NB4 (cell line): ENCODE data around the gene MAP4K4.

ENCODE experiments used
- DNase-seq: peaks from one replicate; pipeline ENCODE4 v3.0.0; 2010; ENCODE audit warnings: low read depth
- H3K4me3 ChIP-seq: one replicate; pipeline ENCODE4 v1.5.1; 2011; ENCODE audit warnings: mild to moderate bottlenecking, low read depth, low read length, moderate library complexity
- MAX ChIP-seq: IDR thresholded peaks from 2 replicates; pipeline ENCODE4 v1.6.1; 2011; ENCODE audit warnings: low read depth, low read length
- MYC ChIP-seq: IDR thresholded peaks from 2 replicates; pipeline ENCODE4 v1.6.1; 2011; ENCODE audit warnings: low read depth, low read length
- POLR2A ChIP-seq: IDR thresholded peaks from 2 replicates; pipeline ENCODE4 v1.6.1; 2011; ENCODE audit warnings: mild to moderate bottlenecking; ENCODE audit not compliant: insufficient read length; ENCODE audit errors: extremely low read depth
- TF ChIP-seq, protein P1 (sequence below): IDR thresholded peaks from one replicate; pipeline ENCODE4 v1.5.1; 2012; ENCODE audit warnings: low read depth, low read length

MAP4K4 gene

GRCh38 chr2:101706121-101706818, 8.8 kb downstream of the MAP4K4 start:
- H3K4me3 ChIP-seq, result no peak overlapping the region
- TF ChIP-seq, protein P1, sequence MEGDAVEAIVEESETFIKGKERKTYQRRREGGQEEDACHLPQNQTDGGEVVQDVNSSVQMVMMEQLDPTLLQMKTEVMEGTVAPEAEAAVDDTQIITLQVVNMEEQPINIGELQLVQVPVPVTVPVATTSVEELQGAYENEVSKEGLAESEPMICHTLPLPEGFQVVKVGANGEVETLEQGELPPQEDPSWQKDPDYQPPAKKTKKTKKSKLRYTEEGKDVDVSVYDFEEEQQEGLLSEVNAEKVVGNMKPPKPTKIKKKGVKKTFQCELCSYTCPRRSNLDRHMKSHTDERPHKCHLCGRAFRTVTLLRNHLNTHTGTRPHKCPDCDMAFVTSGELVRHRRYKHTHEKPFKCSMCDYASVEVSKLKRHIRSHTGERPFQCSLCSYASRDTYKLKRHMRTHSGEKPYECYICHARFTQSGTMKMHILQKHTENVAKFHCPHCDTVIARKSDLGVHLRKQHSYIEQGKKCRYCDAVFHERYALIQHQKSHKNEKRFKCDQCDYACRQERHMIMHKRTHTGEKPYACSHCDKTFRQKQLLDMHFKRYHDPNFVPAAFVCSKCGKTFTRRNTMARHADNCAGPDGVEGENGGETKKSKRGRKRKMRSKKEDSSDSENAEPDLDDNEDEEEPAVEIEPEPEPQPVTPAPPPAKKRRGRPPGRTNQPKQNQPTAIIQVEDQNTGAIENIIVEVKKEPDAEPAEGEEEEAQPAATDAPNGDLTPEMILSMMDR, result no peak
- no peak for TF ChIP-seq MYC
- no peak for TF ChIP-seq POLR2A
- TF ChIP-seq MAX, result no peak
- no peak for DNase-seq

GRCh38 chr2:101706819-101707177, 9.3 kb downstream of the MAP4K4 start:
- no peak overlapping the region for H3K4me3 ChIP-seq
- no peak for TF ChIP-seq MAX
- TF ChIP-seq POLR2A, result no peak

DNA sequence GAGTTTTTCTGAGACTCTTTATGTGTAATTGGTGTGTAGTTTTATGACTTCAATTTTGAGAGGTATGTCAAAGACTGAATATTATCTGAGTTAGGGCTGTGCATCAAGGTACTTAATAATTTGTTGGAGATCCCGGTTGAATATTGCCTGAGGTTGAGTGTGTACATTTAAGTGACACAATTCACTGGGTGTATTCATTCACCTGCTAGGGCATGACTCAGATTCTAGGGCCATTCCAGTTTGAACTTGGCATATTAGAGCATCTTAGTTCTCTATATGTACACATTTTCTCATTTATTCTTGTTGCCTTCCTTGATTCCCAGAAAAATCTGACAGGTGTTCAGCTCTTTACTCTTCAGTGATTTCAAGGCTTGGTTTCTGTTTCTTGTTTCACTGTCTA, 12.5 kb downstream of the MAP4K4 start:
- TF ChIP-seq MAX (no peak), POLR2A (no peak), MYC (no peak)
- TF ChIP-seq, protein P1, result no peak
- DNase-seq, result no peak

More at GRCh38 chr2:101706819-101707177, 9.3 kb downstream of the MAP4K4 start:
- no peak for DNase-seq

DNA sequence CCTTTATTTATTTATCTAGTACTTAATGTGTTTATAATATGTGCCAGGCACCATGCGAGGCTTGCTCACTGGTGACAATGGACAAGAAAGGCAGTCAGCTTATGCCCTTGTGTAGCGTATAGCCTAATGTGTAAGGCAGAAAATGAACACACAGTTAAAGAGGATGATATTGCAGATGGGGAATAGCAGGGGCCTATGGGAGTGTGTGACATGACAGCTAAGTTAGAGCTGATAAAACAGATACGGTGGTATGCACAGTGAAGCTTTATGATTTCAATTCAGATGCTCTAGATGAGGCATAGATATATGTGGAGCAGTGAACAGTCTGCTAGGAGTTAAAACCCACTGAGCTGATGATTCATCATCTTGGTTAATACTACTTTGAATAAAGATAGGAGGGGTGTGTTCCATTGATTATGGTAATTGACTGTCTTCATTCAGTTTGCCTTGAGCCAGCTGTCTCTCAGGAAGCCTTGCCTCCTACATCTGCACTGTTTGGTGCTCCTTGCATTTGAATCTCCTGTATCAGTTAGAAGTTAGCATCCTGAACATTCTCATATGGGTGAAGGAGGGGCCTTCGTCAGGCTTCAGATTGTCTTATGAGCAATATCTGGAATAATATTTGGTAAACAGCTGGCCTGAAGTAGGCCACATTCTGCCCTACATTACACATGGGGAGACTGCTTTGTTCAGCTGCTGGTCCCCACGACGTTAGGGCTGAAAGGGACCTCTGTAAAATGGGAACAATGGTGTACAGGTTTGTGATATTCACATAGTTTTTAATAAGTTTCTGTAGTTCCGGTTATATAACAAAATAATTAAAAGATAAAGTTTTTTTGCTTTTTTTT, 13.2 kb downstream of the MAP4K4 start:
- H3K4me3 ChIP-seq, result no peak overlapping the region
- peak; percentile 45 for DNase-seq
- TF ChIP-seq MYC (no peak), POLR2A (no peak), MAX (no peak)
- TF ChIP-seq, protein P1, result no peak

More for the DNA sequence above, 12.5 kb downstream of the MAP4K4 start:
- H3K4me3 ChIP-seq, result no peak overlapping the region

- DNase-seq, result peak; percentile 54
- no peak overlapping the region for H3K4me3 ChIP-seq
- TF ChIP-seq, protein P1, result no peak
- TF ChIP-seq MYC (no peak), POLR2A (no peak), MAX (no peak)
These were observed 16.6 kb downstream of the MAP4K4 start for GRCh38 chr2:101714118-101714517.
